ENCODE data around the gene TGFBR3.

The TGFBR3 gene

DNA sequence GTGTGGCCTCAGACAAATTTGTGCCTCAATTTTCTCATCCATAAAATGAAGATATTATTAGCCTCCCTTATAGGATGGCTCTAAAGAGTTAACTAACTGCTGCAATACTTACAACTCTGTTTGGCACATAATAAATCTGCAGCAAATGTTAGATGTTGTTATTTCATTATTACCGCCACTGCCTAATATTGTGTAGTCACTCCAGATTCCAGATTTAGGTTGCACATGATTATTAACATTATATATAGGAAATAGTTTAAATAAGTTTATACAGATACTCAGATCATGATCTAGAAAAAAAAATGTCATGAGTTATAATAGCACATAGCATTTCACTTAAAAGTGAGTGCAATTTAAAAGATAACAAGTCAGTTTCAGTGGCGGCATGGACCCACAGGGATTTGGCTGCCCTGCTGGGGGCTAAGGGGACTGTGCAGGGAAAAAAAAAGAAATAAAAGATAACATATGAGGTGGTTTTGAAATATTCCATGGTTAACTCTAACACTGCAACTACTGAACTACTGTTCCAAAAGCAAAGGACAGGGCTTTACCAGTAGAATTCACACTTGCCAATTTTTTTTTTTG lies 170.4 kb downstream of the TGFBR3 start:
- DNase-seq (ENCODE audit: low spot score) = no peak

DNA sequence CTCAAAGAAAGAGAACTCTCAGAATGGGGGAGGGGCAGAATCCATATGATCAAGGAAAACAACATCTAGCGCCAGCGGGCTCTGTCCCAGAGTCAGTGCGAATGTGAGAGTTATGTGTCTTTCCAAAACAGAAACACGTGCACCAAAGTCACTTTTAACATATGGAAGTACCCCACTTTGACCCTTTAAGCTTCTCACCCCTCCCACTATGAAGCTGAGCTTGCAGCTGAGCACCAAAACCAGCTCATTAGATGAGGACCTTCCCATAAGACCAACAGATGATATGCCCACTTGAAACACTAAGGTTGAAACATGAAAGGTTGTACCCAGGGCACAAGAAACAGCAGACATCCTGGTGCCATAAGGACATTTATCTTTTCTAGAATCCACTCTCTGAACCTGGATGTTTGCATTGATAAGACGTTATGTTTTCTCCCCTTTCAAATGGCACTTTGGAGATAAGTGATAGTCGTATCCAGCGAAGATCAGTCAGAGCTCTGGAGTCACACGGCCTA lies 171.0 kb downstream of the TGFBR3 start:
- no peak for DNase-seq (ENCODE audit: low spot score)

DNA sequence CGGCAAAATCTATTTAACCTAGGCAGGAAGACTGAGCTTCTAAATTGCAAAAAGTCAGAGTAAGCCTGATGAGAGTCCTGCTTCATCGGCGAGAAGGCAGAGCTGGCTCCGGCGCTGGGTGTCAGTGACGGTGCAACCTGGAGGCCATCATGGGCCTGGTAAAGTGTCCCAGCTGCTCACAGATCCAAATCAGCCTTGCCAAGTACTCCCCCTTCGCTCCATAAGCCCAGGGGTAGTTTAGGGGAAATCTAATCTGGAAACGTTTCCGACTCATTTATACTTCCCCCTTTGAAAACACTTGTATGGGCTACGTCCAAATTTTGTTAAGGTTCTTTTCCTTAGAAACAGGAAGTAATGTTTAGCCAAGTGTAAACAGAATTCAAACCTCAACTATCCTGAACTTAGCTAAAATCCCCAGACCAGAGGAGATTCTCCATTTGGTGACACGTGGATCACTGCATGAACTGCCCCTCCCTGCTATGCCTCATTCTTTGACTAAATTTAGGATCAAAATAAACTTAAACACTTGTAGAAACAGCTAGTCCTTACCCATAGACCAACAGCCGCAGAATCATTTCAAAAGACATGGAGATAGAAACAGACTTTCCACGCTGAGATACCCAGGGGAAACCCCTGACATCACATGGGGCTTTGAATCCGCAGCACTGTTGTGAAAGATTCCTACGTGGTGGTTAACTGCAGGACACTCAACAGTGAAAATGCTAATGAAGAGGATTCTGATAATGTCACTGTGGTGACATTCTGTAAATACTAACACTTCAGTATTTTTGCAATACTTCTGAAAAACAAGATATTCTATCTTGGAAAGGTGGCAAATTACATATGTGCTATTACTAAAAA lies 172.7 kb downstream of the TGFBR3 start:
- DNase-seq (ENCODE audit: low spot score) = no peak

DNA sequence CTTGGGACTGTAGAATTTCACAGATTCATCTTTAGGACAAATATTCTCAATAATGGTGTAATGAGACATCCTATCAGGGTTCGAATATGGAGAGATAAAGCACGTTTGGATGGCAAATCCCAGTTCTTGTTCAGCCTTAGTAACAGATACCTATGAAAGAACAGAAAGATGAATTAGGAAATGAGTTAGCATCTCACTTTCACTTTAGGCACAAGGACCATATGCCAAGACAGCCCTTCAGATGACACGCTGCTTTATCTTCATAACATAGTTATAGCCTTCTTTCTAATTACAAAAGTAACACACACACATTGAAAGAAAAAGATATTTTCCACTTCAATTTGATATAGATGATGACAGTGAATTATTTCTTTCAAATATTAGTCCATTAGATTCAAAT lies 173.6 kb downstream of the TGFBR3 start:
- no peak for DNase-seq (ENCODE audit: low spot score)

DNA sequence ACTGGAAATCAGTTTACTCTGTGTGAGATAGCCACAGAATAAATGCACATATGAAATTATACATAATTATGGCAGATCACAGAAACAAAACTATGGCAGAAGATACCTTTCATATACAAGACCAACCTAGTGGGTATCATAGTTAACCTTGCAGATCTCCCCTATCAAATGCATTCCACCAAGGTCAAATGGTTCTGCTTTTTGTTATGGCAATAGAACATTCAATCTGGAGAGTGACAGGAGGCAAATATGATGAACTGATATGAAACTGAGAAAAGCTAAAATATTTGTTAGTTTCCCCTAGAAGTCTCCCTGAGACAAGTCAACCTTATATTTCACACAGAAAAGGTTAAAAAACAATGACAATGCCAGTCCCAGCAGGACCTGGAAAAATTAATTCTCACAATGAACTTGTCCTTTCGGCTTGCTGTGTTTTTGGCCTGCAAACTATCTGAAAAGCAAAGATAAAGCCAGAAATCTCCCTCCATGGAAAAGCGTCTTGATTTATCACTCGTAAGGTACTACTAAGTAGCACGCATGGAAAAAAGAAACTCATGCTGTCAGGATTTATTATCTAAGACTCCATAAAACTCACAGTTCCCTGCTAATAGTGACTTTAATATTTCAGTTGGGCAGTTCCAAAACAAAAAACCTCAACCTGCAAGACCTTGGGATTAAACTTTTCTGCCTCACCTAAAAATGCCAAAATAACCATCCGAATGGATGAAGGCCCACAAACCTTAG lies 174.3 kb downstream of the TGFBR3 start:
- no peak for DNase-seq (ENCODE audit: low spot score)

DNA sequence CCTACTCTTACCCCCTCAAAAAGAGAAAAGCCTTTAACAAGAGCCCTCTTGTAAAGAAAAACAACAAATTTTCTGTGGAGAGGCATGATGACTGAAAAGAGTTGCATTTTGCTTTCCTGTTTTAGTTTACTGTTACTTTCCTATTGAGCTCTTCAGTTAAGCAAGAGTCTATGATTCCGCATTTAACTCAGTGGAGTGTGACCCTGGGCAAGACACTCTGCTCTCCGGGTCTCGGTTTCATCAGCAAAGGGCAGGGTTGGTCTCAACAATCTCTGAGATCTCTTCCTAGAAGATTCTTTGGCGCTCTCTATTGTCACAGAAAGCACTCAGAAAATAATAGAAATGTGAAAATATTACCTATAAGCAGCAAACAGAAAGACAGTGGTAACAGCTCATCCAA lies 175.7 kb downstream of the TGFBR3 start:
- DNase-seq (ENCODE audit: low spot score) = no peak

DNA sequence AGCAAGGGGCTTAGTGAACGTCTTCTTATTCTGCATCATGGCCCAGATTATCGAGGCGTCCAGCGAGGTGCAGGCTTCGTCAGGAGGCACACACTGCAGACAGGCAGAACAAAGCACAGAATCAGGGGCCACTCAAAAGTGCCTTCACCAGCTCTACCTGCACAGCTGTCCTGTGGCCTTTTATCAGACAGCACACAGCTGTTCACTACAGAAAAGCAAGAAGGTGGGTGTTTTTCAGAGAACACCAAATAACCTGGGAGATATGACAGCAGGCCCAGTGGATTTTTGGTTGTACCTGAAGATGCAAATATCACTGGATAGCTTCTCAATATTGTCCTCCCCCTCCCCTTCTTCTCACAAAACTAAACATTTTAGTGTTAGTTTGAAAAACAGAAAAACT lies 177.3 kb downstream of the TGFBR3 start:
- no peak for DNase-seq (ENCODE audit: low spot score)

DNA sequence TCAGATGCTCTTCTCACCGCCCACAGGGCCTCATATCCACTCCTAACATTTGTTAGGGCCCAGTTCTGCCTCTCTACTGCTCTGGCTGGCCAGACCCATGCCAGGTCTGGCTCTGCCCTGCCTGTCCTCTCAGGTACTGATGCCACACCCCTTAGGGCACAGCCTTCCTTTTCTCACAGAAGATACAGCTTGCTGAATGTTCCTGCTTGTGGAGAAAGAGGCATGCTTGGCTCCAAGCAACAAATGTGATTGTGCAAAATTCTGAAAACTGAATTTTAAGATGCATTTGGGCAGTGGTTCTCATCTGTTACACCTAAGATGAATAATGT lies 178.1 kb downstream of the TGFBR3 start:
- DNase-seq (ENCODE audit: low spot score) = no peak

DNA sequence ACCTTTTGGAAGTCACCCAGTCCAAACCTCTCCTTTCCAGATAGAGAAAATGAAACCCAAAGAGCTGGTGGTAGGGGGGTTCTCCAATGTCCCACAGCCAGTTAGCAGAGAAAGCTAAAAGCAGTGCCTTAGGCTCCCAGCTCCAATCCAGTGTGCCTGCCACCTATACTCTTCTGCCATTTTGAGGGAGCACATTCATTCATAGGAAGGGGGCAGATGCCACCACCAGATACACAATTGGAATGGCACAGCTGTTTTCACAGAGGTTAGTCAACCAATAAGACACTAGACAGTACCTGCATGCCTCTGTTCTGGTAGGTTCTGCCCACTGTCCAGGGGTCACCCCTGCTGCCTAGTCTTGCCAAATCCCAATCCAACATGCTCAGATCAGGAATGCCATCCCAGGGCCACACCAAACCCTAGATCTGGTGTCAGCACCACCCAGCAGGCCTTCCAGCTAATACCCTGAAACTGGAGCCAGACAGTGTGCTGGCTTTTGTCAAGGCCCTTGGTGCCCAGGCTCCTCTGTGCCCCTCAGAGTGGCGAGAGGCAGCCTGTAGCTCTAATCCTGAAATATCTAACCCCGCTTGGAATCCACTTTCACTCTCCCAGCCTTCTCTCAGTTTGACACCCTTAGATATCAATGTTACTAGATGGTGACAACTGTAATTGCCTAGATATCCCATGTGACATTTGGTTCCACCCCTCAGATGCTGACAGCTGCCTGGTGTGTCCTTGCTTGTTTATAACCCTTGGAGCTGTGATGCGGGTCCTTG lies 178.6 kb downstream of the TGFBR3 start:
- DNase-seq (ENCODE audit: low spot score) = no peak

DNA sequence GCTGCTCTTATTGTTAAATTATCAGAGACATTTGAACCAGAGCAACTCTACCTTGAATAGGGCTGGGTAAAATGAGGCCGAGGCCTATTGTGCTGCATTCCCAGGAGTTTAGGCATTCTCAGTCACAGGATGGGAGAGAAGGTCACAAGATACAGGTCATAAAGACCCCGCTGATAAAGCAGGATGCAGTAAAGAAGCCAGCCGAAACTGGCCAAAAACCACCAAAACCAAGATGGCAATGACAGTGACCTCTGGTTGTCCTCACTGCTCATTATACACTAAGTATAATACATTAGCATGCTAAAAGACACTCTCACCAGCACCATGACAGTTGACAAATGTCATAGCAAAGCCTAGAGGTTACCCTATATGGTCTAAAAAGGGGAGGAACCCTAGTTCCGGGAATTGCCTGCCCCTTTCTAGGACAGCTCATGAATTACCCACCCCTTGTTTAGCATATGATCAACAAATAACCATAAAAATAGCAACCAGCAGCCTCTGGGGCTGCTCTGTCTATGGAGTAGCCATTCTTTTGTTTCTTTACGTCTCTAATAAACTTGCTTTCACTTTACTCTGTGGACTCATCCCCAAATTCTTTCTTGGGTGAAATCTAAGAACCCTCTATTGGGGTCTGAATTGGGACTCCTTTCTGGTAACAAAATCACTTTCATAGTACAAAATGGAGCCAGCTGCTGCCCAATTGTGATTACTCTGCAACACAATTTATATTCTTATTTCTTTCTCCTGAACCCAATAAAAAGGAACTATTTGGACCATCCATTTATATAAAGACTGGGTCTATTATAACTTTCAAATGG lies 179.6 kb downstream of the TGFBR3 start:
- DNase-seq (ENCODE audit: low spot score) = no peak

DNA sequence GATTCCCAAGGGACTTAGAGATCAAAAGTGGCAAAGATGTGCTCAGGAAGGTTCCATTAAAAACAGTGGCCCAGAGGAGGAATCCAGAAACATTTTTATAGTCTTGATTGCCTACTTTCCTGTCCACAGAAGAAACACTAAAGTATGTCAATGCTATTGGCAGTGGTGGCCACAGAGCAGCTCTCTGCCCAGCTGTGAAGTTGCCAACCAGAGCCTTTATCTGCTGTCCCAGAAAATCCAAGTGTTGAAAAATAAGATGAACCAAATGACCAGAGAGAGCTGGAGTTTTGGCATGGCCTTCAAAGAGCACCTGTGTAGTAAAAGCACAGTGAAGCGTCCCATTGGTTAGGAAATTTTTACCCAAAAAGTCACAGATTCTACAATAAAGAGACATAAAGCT lies 181.2 kb downstream of the TGFBR3 start:
- DNase-seq (ENCODE audit: low spot score) = no peak

DNA sequence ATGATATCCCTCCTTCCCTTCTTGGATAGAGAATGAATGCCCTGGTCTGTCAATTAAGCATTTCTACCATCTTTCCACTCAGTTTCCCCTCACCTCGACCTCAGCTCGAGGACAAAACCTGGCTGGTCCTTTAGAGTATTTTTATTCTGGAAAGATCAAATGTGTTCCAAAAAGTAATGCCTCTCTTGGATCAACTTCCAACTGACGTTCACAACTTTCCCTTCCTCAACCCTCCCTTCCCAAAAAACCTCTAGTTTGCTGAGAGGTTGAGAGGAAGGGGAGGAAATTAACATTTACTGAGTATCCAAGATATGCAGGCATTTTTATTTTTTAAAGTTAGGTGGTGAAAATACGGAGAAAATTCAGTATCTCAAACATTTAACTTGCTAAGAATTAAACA lies 182.9 kb downstream of the TGFBR3 start:
- no peak for DNase-seq (ENCODE audit: low spot score)

DNA sequence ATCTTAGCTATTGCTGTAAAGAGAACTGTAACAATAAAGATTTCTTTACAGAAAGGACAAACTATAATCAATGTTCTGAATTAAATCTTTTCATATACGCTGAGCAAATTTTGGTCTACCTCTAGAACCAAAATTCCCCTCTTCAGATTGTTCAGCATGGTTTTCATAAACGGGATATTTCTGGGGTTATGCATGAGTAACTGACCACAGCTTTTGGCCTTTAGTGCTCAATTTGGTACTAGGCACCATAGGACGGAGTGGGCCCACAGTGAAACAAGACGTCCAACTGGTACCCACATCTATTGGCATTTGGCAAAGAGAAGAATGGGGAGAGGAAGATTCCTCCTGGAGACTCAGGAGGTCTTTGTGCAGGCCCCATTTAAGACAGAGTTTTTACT lies 184.5 kb downstream of the TGFBR3 start:
- no peak for DNase-seq (ENCODE audit: low spot score)

DNA sequence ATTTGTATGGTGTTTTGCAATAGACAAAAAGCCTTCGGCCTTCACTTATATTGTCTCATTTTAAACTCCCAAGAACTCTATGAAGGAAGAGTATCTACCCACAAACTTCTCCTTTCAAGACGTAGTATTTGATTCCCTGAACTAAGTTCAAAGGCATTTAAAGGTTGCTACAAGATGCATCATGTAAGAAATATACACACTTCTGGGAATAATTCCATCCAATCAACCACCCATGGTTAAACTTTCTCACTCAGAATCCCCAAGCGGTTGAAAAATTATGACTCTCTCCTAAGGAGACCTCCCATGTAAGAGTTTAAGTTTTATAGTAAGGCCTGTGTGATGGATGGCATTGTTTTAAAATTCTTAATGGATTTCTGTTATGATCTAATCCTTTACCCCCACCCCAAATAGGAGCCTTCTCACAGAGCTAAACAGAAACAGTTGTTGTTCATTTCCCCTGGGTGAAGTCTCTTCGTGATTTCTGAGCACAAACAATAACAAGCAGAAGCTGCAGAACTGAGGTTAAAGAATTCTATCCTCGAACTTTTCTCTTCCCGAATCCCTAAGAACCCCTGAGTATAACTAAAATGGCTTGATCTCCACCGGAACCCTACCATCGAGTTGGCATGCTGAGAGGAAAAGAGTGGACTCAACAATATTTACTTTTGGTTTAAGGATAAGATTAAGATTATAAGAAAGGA lies 185.0 kb downstream of the TGFBR3 start:
- no peak for DNase-seq (ENCODE audit: low spot score)

DNA sequence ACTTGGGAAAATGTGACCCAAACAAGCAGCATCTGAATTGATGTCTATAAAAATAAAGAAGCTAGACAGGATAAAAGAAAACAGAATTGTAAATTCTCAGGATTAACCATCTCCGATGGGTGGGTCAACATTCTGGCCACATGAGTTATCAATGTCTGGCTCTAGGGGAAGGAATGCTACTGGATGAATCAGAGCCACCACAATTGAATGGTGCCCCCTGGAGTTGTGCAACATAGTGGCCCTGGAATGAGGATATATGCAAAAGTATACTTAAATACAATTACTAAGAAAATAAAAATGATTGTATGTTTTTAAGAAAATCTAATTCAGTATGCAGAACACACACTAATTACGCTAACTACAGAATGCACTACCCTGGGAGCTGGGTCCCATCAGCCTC lies 185.6 kb downstream of the TGFBR3 start:
- DNase-seq (ENCODE audit: low spot score) = no peak

DNA sequence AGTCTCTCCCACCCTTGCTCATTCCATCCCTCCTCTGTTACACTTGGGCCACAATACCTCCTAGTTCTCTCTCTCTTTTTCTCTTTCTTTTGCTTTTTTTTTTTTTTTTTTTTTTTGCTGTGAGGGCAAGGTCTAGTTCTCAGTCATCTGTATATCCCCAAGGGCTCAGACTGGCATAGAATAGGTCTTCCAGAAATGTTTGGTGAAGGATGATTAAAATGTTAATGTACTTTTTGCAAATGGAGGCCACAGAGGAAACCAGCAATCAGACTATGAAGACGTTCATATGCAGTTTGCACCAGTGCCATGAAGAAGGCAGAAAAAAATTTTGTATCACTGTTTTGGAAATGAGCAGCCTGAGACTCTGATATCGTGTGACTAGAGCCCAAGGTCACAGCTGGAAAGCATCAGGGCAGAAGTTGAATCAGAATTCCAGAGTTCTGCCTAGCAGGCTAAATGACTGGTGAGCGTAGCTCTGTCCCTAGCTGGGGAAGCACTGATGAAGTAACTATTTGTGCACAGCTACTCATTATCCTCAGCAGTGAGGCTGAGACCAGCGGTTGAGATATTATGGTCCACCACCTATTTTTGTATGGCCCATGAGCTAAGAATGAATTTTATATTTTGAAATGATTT lies 186.5 kb downstream of the TGFBR3 start:
- DNase-seq (ENCODE audit: low spot score) = no peak

DNA sequence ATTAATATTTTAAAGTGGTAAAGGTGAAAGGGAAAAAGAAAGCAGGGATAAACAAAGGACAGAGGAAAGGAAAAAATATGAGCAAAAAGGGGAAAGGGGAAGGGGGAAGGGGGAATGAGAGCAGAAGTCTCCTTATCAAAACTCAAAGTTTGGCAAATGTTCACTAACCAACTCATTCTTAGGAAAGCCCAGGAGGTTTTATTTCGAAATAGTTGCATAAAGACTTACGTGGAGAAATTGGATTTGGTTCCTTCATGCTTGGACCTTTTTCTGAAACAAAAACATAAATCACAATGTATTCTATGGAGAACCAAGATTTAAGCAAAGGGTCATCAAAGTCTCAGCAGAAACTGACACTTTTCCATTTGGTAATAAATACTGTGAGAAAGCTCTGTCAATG lies 188.1 kb downstream of the TGFBR3 start:
- no peak for DNase-seq (ENCODE audit: low spot score)

DNA sequence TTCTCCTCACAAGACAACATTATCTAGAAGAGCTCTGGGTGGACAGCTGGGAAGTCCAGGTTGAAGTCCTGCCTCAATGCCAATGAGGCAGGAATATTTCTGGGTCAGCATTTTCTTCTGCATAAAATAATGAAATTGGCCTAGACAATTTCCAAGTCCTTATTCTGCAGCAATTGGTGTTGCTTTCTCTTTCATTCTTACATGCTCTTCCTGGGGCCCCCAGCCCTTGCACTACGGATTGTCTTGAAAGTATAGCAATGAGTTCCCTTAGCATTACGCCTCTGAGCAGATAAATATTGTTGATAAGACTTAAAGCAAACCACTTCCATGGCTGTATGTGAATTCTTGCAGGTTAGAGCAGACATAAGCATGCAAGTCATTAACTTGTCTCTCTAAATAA lies 188.5 kb downstream of the TGFBR3 start:
- DNase-seq (ENCODE audit: low spot score) = no peak

DNA sequence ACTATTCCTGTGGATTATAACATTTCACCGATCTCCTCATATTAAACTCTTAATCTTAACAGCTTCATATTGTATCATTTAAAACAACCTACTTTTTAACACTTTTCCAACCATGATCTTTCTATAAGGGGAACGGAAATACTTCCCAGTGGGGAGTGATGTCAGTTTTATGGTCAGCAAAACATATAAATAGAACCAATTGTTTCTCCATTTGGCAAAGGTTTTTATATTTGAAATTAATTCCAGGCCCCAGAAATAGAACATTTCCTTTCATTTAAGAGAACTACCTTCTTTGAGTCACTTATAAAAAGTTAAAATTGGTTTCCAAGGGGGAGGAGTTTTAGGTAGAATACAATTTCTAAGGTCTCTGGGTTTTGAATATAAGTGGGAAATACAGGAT lies 189.6 kb downstream of the TGFBR3 start:
- no peak for DNase-seq (ENCODE audit: low spot score)

DNA sequence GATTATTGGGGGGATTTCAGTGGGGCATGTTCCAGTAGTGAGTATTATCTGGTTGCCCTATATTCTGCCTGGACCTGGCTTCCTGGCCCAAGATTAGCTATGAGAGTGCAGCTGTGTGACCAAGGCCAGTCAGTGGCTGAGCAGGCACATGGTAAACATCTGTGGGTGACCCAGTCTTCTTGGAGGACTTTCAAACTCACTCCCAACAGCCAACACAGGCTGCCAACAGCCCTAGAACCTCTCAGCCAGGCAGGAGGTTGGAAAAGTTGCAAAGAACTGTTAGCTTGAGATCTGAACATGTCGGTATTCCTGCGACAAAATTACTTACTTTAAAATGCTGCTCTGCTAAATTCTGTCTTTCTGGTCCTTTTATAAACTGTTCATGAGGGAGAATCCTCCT lies 192.4 kb downstream of the TGFBR3 start:
- no peak for DNase-seq (ENCODE audit: low spot score)

All from SK-N-DZ (cell line).